HG02970 (cell line): ENCODE results near the gene DUT.
"Not testable (repeated sequence)": the region's sequence is repeated elsewhere in the genome, so short reads cannot be mapped to it uniquely, and the experiment has no call there.

ENCODE experiments used
- ATAC-seq: cut with Tn5 transposase; IDR thresholded peaks from one replicate; pipeline ENCODE4 v1.9.1; 2021; ENCODE audit warnings: mild to moderate bottlenecking, moderate library complexity, moderate number of reproducible peaks; ENCODE audit not compliant: unreplicated experiment, low FRiP score

Gene DUT

GRCh38 chr15:48326180-48326579, 5.0 kb upstream of the DUT start:
- not testable (repeated sequence) for ATAC-seq

- no peak for ATAC-seq
Observed at GRCh38 chr15:48330105-48330785, 984 bp upstream of the DUT start.

GRCh38 chr15:48331796-48332641, 790 bp downstream of the DUT start:
- peak; percentile 46 for ATAC-seq

GRCh38 chr15:48332642-48333034, 1.4 kb downstream of the DUT start:
- ATAC-seq, result no peak

GRCh38 chr15:48333540-48333939, 2.3 kb downstream of the DUT start:
- no peak for ATAC-seq

- ATAC-seq, result no peak
Observed at GRCh38 chr15:48334260-48334659, 3.0 kb downstream of the DUT start.

GRCh38 chr15:48336940-48337339, 5.7 kb downstream of the DUT start:
- no peak for ATAC-seq

GRCh38 chr15:48337607-48338006, 6.4 kb downstream of the DUT start:
- no peak for ATAC-seq

- no peak for ATAC-seq
Observed at GRCh38 chr15:48340111-48340510, 8.9 kb downstream of the DUT start.

- ATAC-seq, result no peak
Observed at GRCh38 chr15:48343865-48344264, 12.6 kb downstream of the DUT start.

GRCh38 chr15:48345516-48345915, 14.3 kb downstream of the DUT start:
- ATAC-seq, result no peak

- no peak for ATAC-seq
Observed at GRCh38 chr15:48352474-48353072, 21.3 kb downstream of the DUT start.

GRCh38 chr15:48354694-48355303, 23.6 kb downstream of the DUT start:
- no peak for ATAC-seq

GRCh38 chr15:48355377-48355776, 24.1 kb downstream of the DUT start:
- ATAC-seq, result no peak

- ATAC-seq, result no peak
Observed at GRCh38 chr15:48358229-48359152, 27.3 kb downstream of the DUT start.

- no peak for ATAC-seq
Observed at GRCh38 chr15:48360841-48361240, 29.6 kb downstream of the DUT start.

GRCh38 chr15:48361685-48362084, 30.5 kb downstream of the DUT start:
- ATAC-seq, result no peak

- no peak for ATAC-seq
Observed at GRCh38 chr15:48363474-48363873, 32.2 kb downstream of the DUT start.

- no peak for ATAC-seq
Observed at GRCh38 chr15:48365575-48365974, 34.3 kb downstream of the DUT start.
